Calu3 (cell line): ENCODE data around the gene MINAR2. TPM values are rescaled to one million over a fixed set of nuclear protein-coding genes. Genes with fewer than 3 reads are reported as not detected.

Experiments
- BruUV-seq: library from RNA; stranded (reverse); fragments of 400-500 nt; replicated peaks from 2 replicates; lab custom pipeline; 2021; lab: Mats Ljungman, UMichigan
- CTCF ChIA-PET: fragments of 300-600 bp; sonication (Branson Sonifier 250); formaldehyde crosslinking; loops from one replicate; lab custom pipeline; 2022; ENCODE audit warnings: antibody characterized with exemption; lab: Charles Lee
- DNase-seq: peaks from one replicate; pipeline ENCODE4 v3.0.0; 2022
- H3K27ac Mint-ChIP-seq: one replicate; pipeline ENCODE4 v1.8.0; 2022; ENCODE audit warnings: mixed read lengths; ENCODE audit not compliant: unreplicated experiment
- H3K27me3 Mint-ChIP-seq: one replicate; pipeline ENCODE4 v1.8.0; 2022; ENCODE audit warnings: mixed read lengths; ENCODE audit not compliant: unreplicated experiment
- H3K36me3 Mint-ChIP-seq: one replicate; pipeline ENCODE4 v1.8.0; 2022; ENCODE audit warnings: mild to moderate bottlenecking, moderate library complexity, mixed read lengths; ENCODE audit not compliant: insufficient read depth, unreplicated experiment
- H3K4me1 Mint-ChIP-seq: one replicate; pipeline ENCODE4 v1.8.0; 2022; ENCODE audit warnings: mild to moderate bottlenecking, low read depth, mixed read lengths; ENCODE audit not compliant: unreplicated experiment
- H3K4me3 Mint-ChIP-seq: one replicate; pipeline ENCODE4 v1.8.0; 2022; ENCODE audit warnings: mild to moderate bottlenecking, low read depth, moderate library complexity, mixed read lengths; ENCODE audit not compliant: unreplicated experiment
- H3K9me3 Mint-ChIP-seq: one replicate; pipeline ENCODE4 v1.8.0; 2022; ENCODE audit warnings: low read depth, mixed read lengths; ENCODE audit not compliant: unreplicated experiment
- CTCF ChIP-seq: fragments of 200-600 bp; IDR thresholded peaks from one replicate; pipeline ENCODE4 v1.8.0; 2022; ENCODE audit warnings: antibody characterized with exemption; ENCODE audit not compliant: unreplicated experiment
- intact Hi-C: fragments of 100-400 bp; cut with micrococcal nuclease; formaldehyde crosslinking; loops from one replicate; pipeline ENCODE4 v1.10.0; 2022; ENCODE audit not compliant: unreplicated experiment
- total RNA-seq: library from RNA; stranded (reverse); gene quantifications from 2 replicates; pipeline ENCODE4 v1.2.3, GENCODE V29; 2022

MINAR2 gene
- total RNA-seq, 1 experiment from 2014 or later = not detected

GRCh38 chr5:129773376-129773775, 25.5 kb downstream of the MINAR2 start:
- CTCF ChIA-PET = interaction anchor here (0.6 to 3.6 kb wide), 3 partner anchors 17 to 747 kb away, joined by 3 to 87 read pairs (median 8); no protein-coding TSS in a partner anchor
- Mint-ChIP-seq H3K9me3 (no peaks in the 10 kb centered on the region), H3K4me3 (no peak overlapping the region), H3K36me3 (no peaks in the 10 kb centered on the region), H3K27ac (no peak overlapping the region), H3K4me1 (peaks cover 29% of the 10 kb centered on the region), H3K27me3 (no peaks in the 10 kb centered on the region)
- no TSS peak for BruUV-seq
- TF ChIP-seq CTCF = no peak
- DNase-seq = no peak
- intact Hi-C loops = loop anchor here (5.0 kb wide), 1 partner anchor 1234 kb away; no protein-coding TSS in a partner anchor

- DNase-seq = no peak
- no peaks in the 10 kb centered on the region for H3K4me1 Mint-ChIP-seq
- H3K9me3 Mint-ChIP-seq = no peaks in the 10 kb centered on the region
- no peak overlapping the region for H3K27ac Mint-ChIP-seq
- H3K36me3 Mint-ChIP-seq = no peaks in the 10 kb centered on the region
- no peaks in the 10 kb centered on the region for H3K27me3 Mint-ChIP-seq
- BruUV-seq = no TSS peak
- CTCF ChIA-PET = no interaction called here
- intact Hi-C loops = no loop called here
- no peak overlapping the region for H3K4me3 Mint-ChIP-seq
- TF ChIP-seq CTCF = no peak
Measured at GRCh38 chr5:129781594-129781993, 33.7 kb downstream of the MINAR2 start.

GRCh38 chr5:129803403-129803802, 55.5 kb downstream of the MINAR2 start:
- no peak for TF ChIP-seq CTCF
- DNase-seq = no peak
- Mint-ChIP-seq H3K27ac (no peak overlapping the region), H3K9me3 (peaks cover 3% of the 10 kb centered on the region), H3K36me3 (no peaks in the 10 kb centered on the region), H3K4me3 (no peak overlapping the region), H3K27me3 (no peaks in the 10 kb centered on the region), H3K4me1 (no peaks in the 10 kb centered on the region)
- CTCF ChIA-PET = no interaction called here
- BruUV-seq = no TSS peak
- intact Hi-C loops = no loop called here

GRCh38 chr5:129804705-129805104, 56.8 kb downstream of the MINAR2 start:
- Mint-ChIP-seq H3K27me3 (no peaks in the 10 kb centered on the region), H3K4me3 (no peak overlapping the region), H3K27ac (no peak overlapping the region), H3K9me3 (no peaks in the 10 kb centered on the region), H3K4me1 (no peaks in the 10 kb centered on the region), H3K36me3 (no peaks in the 10 kb centered on the region)
- no peak for TF ChIP-seq CTCF
- no TSS peak for BruUV-seq
- no peak for DNase-seq
- intact Hi-C loops = no loop called here
- CTCF ChIA-PET = no interaction called here
